Measurements from ENCODE around the gene TASP1. TPM values are rescaled to one million over a fixed set of nuclear protein-coding genes. Genes with fewer than 3 reads are reported as not detected.

Gene TASP1
- total RNA-seq, 1 experiment from 2014 or later, result 25.9 TPM

DNA sequence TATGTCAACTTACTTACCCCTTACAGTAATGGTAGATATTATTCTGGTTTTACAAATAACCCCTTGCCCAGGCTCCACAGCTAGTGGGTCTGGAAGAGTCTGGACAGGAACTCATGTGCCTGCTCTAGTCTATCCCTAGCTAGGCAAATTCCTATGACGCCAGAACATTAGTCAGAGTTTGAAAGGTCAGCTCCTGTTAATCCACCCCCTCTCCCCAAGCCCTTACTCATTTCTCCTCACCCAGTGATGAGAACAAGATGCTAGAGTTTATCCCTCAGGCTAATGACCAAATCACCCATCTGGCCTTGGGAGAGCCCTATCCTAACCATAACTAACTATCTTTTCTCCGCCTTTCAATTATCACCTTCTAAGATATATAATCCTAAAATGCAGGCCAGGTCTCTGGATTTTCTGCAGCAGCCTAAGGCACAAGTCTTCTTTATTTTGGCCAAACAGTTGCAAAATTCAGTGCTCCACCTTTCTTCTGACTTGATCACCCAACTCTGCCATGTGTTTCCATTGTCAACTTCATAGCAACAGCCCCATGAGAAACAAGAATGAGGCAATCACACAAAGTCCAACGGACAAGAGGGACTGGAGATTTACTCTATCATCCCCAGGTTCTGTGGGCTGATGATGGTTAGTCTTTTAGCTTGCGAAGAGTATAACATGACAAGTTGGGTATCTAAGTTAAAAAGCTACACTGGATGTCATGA, 113.3 kb downstream of the TASP1 start:
- POLR2A ChIA-PET (ENCODE audit: unreplicated experiment), result no interaction called here
- no peak overlapping the region for H3K4me2 ChIP-seq
- CTCF ChIA-PET, result no interaction called here
- no peaks in the 10 kb centered on the region for H3F3A ChIP-seq (ENCODE audit: insufficient read depth, low read depth)
- intact Hi-C loops (cut with micrococcal nuclease; ENCODE audit: unreplicated experiment), result no loop called here
- no peaks in the 10 kb centered on the region for H3K9me2 ChIP-seq (ENCODE audit: insufficient read depth)
- H3K9me3 ChIP-seq (ENCODE audit: insufficient read depth, low read depth), result no peaks in the 10 kb centered on the region
- TF ChIP-seq CTCF (conservative IDR thresholded peaks at IDR 0.05), result no peak
- TF ChIP-seq EZH2 (IDR thresholded peaks at IDR 0.05; ENCODE audit: low read depth), result no peak
- no peak for DNase-seq
- BruUV-seq (replicated peaks), result no TSS peak
- H3K79me2 ChIP-seq (ENCODE audit: low read depth), result no peaks in the 10 kb centered on the region
- H3K4me1 ChIP-seq (replicated peaks; ENCODE audit: insufficient read depth), result no peaks in the 10 kb centered on the region
- H3K36me3 ChIP-seq (ENCODE audit: low read depth), result peaks cover 8% of the 10 kb centered on the region; the same call in 1 of the 2 replicates
- no peak overlapping the region for H3K27ac ChIP-seq
- no peak overlapping the region for H2AFZ ChIP-seq
- H3K27me3 ChIP-seq (ENCODE audit: insufficient read depth, low read depth), result no peaks in the 10 kb centered on the region
- no peak overlapping the region for H3K4me3 ChIP-seq
- H4K20me1 ChIP-seq (ENCODE audit: insufficient read depth), result no peaks in the 10 kb centered on the region; the same call in 1 of the 2 replicates

GRCh38 chr20:13524339-13524738, 114.4 kb downstream of the TASP1 start:
- Histone ChIP-seq H3K4me1 (replicated peaks; ENCODE audit: insufficient read depth) (no peaks in the 10 kb centered on the region), H3K27ac (no peak overlapping the region), H4K20me1 (ENCODE audit: insufficient read depth) (no peaks in the 10 kb centered on the region; the same call in 1 of the 2 replicates), H3K36me3 (ENCODE audit: low read depth) (peaks cover 8% of the 10 kb centered on the region; the same call in 1 of the 2 replicates), H3K4me2 (no peak overlapping the region), H3K4me3 (no peak overlapping the region), H3K79me2 (ENCODE audit: low read depth) (no peaks in the 10 kb centered on the region), H2AFZ (no peak overlapping the region), H3K9me2 (ENCODE audit: insufficient read depth) (no peaks in the 10 kb centered on the region), H3K9me3 (ENCODE audit: insufficient read depth, low read depth) (no peaks in the 10 kb centered on the region), H3K27me3 (ENCODE audit: insufficient read depth, low read depth) (no peaks in the 10 kb centered on the region), H3F3A (ENCODE audit: insufficient read depth, low read depth) (no peaks in the 10 kb centered on the region)
- CTCF ChIA-PET, result no interaction called here
- DNase-seq, result no peak
- BruUV-seq (replicated peaks), result no TSS peak
- POLR2A ChIA-PET (ENCODE audit: unreplicated experiment), result no interaction called here
- intact Hi-C loops (cut with micrococcal nuclease; ENCODE audit: unreplicated experiment), result no loop called here
- TF ChIP-seq EZH2 (IDR thresholded peaks at IDR 0.05; ENCODE audit: low read depth), result no peak
- TF ChIP-seq CTCF (conservative IDR thresholded peaks at IDR 0.05), result no peak

- Histone ChIP-seq H3K9me2 (ENCODE audit: insufficient read depth) (no peaks in the 10 kb centered on the region), H3K9me3 (ENCODE audit: insufficient read depth, low read depth) (no peaks in the 10 kb centered on the region), H3K4me3 (no peak overlapping the region), H3K4me2 (no peak overlapping the region), H3K27me3 (ENCODE audit: insufficient read depth, low read depth) (no peaks in the 10 kb centered on the region), H2AFZ (no peak overlapping the region), H3K4me1 (replicated peaks; ENCODE audit: insufficient read depth) (no peaks in the 10 kb centered on the region), H4K20me1 (ENCODE audit: insufficient read depth) (no peaks in the 10 kb centered on the region), H3K79me2 (ENCODE audit: low read depth) (no peaks in the 10 kb centered on the region), H3F3A (ENCODE audit: insufficient read depth, low read depth) (no peaks in the 10 kb centered on the region), H3K27ac (no peak overlapping the region), H3K36me3 (ENCODE audit: low read depth) (0 out of 2 replicates have a peak, but pooled peaks cover 4% of the 10 kb centered on the region)
- ChIA-PET CTCF (no interaction called here), POLR2A (ENCODE audit: unreplicated experiment) (no interaction called here)
- no peak for DNase-seq
- no TSS peak for BruUV-seq (replicated peaks)
- intact Hi-C loops (cut with micrococcal nuclease; ENCODE audit: unreplicated experiment), result no loop called here
- TF ChIP-seq EZH2 (IDR thresholded peaks at IDR 0.05; ENCODE audit: low read depth), result no peak
- TF ChIP-seq CTCF (conservative IDR thresholded peaks at IDR 0.05), result no peak
These were observed 120.9 kb downstream of the TASP1 start for GRCh38 chr20:13517831-13518230.

Data from PC-9 (cell line).